Fibroblast of skin of left quadriceps (primary cell): ENCODE measurements around the gene PCNX4.
A peak's percentile ranks its signal among the peaks of the same experiment; 100 is the strongest.

Experiments used
- DNase-seq, 2 experiments: peaks; one replicate each; pipeline ENCODE4 v3.0.0-alpha.2; 2013; ENCODE audit warnings: low read depth in 2 of 2

PCNX4 gene

DNA sequence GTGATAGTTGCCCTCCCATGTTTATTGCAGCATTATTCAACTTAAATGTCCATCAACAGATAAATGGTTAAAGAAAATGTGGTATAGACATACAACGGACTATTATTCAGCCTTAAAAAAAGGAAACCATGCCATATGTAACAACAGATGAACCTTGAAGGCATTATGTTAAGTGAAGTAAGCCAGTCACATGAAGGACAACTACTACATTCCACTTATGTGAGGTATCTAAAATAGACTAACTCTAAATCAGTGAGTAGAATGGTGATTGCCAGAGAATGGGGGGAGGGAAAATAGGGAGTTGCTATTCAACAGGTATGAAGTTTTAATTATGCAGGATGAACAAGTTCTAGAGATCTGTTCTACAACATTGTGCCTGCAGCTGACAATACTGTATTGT, 10.1 kb downstream of the PCNX4 start:
- no peak for DNase-seq

DNA sequence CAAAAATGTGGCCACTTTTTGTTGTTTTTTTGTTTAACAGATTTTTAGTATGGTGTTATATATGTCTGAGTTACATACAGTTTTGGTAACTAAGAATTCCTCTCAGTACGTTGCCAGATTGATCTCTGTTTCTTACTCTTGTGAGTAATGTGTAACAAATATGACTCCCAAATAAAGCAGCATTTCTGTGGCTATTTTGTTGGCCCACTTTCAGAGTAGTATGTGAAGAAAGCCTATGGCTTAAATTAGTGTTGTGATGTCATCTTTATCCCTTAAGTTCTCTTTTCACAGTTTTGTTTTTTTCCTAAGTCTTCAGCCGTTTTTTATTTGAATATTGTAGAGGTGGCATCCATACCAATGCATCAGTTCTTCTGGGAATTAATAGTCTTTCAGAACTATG, 10.7 kb downstream of the PCNX4 start:
- DNase-seq, result peak; percentile 90 to 92

DNA sequence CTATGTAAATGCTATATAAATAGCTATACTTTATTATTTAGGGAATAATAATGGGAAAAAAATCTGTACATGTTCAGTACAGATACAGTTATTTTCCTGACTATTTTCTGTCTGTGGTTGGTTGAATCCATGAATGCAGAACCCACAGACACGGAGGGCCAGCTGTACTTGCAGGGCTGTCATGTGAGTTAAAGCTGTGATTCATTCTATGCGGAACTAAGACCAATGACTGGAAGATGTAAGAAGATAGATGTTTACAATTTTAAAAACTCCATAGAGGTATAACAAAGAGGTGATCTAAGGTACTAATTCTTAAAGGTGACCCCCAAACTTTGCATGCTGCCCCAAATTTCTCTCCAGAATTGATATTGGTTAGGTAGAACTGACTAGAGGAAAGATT, 14.6 kb downstream of the PCNX4 start:
- no peak for DNase-seq

DNA sequence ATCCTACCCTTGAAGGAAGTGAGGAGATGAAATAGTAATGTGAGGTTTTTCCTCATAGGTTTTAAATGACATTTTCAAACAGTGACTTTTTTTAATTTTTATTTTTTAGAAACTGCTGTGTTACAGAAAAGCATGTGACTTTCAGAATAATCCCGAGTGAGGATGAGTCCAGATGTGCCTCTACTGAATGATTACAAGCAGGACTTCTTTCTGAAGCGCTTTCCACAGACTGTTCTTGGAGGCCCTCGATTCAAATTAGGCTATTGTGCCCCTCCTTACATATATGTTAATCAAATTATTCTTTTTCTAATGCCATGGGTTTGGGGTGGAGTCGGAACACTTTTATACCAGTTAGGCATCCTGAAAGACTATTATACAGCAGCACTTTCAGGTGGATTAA, 15.8 kb downstream of the PCNX4 start:
- DNase-seq, result no peak

DNA sequence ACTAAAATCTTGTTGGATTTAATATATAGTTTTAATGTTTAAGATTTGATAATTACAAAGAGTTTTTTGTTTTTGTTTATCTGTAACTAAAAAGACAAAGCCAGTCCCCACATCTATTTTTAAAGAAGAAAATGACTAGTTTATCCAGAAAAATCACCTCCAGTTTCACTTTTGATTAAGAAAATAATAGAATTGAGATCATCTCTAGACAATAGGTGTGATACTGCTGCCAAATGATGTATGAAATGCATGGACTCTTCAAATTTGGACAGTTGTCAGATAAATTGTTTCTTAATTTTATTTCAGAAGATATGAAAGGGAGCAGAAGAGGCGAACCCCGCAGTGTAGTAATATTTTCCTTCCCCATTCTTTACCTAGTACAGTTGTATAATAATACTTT, 20.0 kb downstream of the PCNX4 start:
- no peak for DNase-seq

DNA sequence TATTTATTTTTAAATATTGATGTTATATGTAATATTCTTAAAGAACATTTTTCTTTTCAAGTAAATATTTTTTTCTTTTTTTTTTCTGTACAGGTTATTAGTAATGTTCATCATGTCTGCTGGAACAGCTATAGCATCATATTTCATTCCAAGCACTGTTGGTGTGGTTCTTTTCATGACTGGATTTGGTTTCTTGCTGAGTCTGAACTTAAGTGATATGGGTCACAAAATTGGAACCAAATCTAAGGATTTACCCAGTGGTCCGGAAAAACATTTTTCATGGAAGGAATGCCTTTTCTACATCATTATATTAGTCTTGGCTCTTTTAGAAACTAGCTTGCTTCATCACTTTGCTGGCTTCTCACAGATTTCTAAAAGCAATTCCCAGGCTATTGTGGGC, 23.2 kb downstream of the PCNX4 start:
- no peak for DNase-seq

DNA sequence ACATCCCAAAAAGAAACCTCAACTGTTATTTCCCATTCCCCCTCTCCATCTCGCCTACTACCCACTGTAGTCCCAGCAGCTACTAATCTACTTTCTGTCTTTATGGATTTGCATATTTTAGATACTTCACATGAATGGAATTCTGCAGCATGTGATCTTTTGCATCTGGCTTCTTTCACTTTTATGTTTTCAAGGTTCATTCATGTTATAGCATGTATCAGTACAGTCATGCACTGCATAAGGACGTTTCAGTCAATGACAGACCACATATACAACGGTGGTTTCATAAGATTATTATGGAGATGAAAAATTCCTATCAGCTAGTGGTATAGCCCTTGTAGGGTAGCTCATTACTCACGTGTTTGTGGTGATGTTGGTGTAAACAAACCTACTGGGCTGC, 24.5 kb downstream of the PCNX4 start:
- peak in 1 of 2 experiments; percentile 25 for DNase-seq

DNA sequence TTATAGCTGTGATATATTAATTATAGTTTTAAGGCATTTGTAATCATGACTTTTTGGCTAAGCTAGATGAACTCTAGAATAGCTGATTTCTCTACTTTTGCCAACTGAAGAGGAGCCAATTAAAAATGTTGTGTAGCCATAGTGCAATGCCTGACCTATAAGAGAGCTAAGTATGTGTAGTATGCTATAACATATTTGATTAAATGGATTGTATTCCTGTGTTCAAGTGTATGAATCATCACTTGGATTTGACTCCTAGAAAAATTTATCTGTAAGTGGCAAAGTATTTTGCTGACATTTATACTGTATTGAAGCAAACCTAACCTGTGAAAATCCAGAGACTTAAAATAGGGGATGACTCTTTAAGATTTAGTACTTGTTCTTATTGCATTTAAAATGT, 34.2 kb downstream of the PCNX4 start:
- DNase-seq, result no peak

DNA sequence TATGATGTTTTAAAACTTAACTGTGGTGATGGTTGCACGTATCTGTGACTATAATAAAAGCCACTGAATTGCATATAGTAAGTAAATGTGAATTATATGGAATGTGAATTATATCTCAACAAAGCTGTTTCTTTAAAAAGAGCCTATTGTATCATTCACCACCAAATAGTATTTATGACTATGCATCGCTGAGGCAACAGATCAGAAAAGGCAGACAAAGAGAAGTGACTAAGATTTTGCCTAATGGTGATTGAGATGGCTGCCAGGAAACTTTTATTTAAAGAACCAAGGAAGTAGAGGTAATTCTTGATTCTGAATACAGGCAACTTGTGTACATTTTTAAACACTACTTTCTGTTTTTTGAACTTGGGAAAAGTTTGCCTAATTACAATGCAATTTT, 41.8 kb downstream of the PCNX4 start:
- DNase-seq, result no peak

DNA sequence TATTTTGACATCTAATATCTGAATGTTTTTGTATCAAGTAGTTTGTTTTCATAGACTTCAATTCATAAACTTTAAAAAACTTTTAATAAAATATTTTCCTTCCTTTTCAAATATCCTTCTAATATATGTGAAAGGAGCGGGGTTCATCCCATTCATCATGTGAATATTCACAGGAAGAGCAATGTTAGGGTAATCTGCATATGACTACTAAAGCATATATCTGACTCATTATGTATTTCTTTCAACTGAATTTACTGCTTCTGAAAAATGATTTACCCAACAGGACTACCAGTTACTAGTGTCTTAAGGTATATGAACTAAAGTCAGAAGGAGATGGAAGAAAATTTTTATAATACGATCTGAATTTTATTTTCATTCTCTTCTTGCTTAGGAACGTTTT, 43.0 kb downstream of the PCNX4 start:
- no peak for DNase-seq

DNA sequence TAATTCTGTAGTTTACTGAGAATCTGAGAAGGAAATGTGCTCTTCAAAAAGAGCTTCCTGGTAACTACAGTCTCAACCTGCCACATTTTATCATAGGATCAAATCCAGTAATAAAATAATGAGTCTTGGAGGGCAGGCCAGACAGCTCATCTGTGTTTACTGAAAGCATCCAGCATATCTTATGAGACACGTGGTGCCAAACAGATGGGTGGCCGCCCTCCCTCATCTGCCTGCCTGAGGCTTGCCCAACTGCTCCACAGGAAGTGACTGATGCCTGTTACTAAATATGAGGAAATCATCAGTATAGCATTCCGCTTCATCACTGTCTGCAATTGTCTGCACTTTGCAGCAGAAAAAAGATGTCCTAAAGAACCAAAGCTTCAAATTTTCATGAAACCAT, 60.0 kb downstream of the PCNX4 start:
- peak; percentile 72 to 76 for DNase-seq

DNA sequence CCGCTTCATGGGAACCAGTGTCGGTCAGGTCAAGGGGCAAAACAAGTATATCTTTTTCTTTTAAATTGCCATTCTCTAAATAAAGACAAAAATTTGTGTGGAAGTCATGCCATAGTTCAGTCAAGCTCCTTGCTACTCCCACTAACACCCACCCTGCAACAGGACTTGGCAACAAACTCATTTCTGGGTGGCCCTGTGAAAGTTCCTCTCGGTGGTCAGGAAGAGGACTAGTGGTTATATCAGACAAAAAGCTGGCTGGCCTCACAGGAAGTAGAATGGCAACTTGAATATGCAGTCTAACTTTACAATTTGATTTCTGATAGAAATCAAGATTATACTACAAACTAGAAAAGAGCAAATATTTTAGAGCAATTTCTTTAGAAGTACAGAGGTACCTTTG, 62.3 kb downstream of the PCNX4 start:
- DNase-seq, result no peak

DNA sequence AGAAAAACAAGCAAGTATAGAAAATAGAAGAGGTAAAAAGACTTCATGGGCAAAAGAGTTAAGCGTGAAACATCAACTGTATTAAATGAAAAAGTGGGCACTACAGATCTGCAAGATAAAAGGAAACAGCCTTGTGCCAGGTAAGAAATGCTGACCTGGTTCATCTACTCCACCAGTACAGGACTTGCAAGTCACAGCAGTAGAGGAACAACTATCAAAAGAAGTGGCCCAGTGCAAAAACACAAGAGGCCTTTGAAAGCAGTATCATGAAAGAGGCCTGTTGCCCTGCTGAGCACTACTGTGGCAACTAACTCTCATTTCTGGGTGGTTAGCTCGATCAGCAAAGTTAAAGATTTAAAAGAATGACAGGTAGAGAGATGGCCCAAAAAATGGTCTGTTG, 62.9 kb downstream of the PCNX4 start:
- DNase-seq, result no peak

DNA sequence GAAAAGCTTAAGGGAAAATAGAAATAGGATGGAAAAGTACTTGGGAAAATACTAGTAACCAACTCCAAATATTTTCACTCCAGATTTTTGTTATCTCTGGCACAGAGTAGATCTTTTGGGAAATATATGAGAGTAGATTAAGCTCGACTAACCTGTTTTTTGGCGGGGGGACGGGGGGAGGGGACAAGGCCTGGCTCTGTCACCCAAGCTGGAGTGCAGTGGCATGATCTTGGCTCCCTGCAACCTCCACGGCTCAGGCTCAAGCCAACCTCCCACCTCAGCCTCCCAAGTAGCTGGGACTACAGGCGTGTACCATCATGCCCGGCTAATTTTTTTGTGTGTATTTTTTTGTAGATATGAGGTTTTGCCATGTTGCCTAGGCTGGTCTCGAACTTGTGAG, 68.7 kb downstream of the PCNX4 start:
- no peak for DNase-seq

DNA sequence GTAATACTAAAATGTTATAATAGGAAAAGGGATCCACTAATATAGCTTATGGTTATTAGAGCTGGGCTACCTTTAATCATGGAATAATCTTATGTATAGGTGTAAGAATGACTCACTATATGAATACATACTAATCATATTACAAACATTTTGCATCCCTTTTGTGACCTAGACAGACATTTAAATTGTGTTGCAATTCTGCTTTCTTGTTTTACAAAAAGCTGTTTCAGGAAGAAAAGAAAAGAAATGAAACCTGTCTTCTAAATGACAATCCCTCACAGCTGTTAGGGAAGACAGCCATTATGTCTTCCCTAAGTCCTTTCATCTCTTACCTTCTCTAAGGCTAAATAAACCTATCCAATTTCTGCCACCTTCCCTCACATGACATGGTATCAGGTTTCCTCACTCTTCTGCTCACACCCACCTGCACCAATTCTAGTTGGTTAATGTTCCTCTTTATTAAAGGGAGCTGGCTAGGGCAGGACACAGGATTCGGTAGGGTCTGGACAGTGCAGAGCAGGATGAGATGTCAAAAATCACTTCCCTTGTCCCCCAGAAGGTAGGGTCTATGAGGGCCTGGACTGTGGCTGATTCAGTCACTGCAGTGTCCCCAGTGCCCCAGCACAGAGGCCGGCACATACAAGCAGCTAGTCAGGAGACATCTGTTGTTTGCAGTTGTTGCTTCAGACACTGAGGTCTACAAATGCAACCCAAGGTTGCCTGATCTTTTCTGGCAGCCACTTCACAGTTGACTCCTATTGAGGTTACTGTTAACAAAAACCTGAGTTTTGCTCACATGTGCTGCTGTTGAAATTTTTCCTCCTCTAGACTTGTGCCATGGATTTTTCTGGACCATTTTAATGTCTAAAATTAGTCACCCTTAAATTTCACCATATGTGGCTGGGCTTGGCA, 69.7 kb downstream of the PCNX4 start:
- DNase-seq, result no peak

DNA sequence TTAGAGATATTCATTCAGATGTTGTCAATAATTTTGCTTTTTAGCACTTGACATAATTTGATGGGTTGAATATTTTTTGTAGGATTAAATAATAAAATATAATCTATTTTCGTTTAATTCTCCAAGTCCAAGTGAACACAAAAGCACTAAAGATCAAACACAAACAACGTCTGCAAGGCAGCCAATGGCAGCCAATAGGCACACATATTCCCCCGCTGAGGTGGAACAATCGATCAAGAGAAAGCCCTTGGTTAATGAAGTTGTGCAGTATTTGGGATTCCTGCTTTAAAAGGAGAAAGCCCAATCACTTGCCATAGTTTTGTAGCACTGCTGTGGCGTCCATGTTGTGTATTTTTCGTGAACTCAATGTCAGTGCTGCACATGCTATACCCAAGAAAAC, 72.0 kb downstream of the PCNX4 start:
- no peak for DNase-seq

DNA sequence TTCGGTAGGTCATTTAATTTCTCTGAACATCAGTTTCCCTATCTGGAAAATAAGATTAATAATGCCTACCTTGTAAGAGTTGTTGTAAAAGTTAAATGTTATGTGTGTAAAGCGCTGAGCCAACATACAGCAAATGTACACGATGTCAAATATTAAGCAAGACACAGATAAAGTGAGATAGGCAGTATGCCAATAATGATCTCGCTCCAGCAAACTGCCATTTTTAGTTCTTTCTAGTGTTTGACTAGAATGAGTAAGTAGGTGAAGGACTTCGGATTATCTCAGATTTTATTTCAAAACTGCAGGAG, 72.6 kb downstream of the PCNX4 start:
- DNase-seq, result no peak

DNA sequence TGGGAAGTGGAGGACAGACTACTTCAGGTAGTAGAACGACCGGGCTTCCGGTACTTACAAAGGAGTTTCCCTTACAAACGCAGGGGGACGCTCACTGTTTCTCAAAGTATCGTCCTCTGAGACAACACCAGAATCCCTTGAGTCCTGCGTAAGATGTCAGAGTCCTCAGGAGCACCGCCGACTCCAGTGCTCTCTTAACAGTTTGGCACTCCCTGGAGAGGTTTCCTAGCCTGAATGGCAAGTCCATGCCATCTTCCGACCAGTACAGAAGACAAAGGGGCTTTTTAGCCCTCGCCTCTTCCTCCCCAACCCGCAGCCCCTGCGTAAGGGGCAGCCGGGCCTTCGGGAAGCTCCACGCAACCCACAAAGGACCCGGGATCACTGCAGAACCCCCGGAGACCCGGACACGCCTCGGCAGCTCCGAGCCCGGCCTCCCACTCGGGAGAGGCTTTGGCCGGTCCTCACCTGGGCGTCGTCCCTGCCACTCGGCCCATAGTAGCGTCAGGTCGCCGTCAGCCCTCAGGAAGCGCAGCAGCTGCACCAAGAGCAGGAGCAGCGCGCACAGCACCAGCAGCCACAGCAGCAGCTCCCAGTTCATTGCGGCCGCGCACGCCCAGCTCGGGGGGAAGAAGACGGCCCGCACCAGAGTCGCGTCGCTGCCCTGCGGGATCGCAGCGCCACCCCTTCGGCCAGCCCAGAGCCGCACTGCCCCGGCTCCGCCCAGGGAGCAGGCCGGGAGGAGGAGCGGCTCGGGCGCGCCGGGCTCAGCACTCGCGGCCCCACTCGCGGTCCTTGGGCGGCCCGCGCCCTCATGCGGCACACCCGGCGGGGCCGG, 73.2 kb downstream of the PCNX4 start, which contains the start of gene DHRS7:
Gene DHRS7 (minus strand): TSS at position 687 of the 835 bp plus-strand sequence. CDS start 89 bp downstream, at position 598.
- DNase-seq, result peak in 1 of 2 experiments; percentile 39

DNA sequence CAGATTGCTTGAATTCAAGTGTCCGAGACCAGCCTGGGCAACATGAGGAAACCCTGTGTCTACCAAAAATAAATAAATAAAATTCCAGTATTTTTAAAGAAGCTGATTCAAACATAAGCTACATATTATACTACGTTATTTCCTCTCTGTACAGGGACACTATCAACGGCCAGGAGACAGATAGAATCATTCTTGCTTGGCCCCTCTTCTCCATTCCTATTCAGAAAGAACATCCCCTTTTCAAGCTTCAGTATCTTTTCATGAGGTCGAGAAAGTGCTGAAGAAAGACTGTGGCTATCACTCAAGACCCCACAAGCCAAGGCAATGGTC, 73.8 kb downstream of the PCNX4 start:
- DNase-seq, result no peak

DNA sequence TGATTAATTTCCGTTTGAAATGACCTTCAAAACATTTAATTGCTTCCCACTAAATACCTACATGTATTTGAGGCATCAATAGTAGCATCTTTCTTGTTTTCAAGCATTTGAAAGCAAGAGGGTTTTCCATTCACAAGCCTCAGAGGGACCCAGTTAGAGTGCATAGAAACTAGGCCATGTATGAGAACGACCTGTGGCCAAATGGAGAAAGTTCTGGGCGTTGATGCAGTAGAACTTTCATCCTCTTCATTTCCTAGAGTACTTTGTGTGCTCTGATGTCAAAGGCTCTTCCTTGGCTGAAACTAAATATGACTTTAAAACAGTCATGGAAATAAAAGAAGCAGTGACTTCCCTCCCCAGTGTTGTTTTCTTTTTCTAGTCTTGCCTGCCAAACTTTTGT, 74.4 kb downstream of the PCNX4 start:
- DNase-seq, result no peak

DNA sequence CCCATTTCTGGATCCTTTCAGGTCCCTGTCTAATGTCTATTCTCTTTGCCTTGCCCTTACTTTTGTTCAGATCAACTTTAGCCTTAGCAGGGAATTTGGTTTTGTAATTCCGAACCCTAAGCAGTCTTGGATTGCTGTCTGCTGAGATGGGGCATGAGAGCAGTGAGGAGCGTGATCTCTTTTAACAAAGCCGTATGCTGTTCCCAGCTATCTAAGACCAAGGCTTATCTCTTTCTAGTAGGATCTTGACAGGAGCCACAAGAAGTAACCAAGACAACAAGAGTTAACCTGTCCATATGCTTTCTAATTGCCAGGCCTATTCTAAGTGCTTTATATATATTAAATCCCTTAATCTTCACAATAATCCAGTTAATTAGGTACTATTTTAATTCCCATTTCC, 78.0 kb downstream of the PCNX4 start:
- no peak for DNase-seq

DNA sequence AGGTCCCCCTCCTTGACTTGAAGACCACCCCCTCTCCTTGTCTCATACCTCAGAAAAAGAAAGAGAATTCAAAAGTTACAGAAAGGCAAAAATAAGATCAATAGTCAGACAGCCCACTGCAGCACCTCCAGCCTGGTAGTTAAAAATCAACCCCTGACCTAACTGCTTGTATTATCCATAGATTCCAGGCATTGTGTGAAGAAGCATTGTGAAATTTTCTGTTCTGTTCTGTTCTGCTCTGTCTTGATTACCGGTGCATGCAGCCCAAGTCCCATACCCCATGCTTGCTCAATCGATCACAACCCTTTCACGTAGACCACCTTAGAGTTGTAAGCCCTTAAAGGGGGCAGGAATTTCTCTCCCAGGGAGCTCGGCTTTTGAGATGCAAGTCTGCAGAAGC, 79.2 kb downstream of the PCNX4 start:
- no peak for DNase-seq

DNA sequence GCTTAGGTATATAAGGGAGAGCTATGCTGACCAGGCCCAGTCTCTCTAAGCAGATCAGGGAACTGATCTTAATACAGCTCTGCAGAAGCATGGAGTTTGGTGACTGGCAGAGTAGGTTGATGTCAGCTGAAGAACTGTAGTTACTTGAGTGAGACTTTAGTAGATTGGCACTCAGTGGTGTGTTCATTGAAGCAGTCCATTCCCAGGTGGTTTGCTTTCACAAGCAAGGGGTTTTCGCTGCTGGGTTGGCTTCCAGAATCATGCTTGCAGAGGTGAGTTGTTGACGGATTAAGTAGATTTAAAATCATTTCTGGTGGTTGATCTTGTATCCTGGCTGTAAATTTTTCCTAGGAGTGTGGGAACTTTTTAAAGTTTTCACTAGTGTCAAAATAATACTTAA, 80.0 kb downstream of the PCNX4 start:
- DNase-seq, result no peak
